DND-41 (cell line): ENCODE results near the gene MEGF9.

Source experiments
- EZH2 ChIP-seq: IDR thresholded peaks from 3 replicates; pipeline ENCODE4 v1.6.1; 2012; ENCODE audit warnings: borderline replicate concordance, low read depth, mild to moderate bottlenecking, moderate library complexity, low read length, inconsistent platforms; ENCODE audit not compliant: severe bottlenecking
- TF ChIP-seq, protein P1 (sequence below): IDR thresholded peaks from 2 replicates; pipeline ENCODE4 v1.5.1; 2012; ENCODE audit warnings: borderline replicate concordance, low read length, moderate library complexity, mild to moderate bottlenecking; ENCODE audit not compliant: poor library complexity, severe bottlenecking; ENCODE audit errors: extremely low read depth

DNA sequence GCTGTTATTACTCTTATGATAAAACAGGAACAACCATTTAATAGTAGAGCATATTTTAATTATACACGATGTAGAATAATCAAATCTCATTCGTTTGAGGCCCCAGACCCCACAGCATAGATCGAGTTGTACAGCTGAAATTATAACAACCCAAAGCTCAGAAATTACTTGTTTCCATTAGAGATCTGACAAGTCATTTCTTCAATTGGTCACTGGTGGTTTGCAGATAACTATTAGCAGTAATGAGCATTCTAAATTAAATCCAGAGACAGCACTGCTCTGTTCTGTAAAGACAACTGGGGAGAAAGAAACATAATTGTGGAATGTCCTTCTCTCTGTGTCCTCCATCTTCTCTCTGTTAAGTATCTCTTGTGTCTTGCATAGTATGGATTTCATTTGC is 147.2 kb downstream of the MEGF9 start:
- TF ChIP-seq, protein P1, sequence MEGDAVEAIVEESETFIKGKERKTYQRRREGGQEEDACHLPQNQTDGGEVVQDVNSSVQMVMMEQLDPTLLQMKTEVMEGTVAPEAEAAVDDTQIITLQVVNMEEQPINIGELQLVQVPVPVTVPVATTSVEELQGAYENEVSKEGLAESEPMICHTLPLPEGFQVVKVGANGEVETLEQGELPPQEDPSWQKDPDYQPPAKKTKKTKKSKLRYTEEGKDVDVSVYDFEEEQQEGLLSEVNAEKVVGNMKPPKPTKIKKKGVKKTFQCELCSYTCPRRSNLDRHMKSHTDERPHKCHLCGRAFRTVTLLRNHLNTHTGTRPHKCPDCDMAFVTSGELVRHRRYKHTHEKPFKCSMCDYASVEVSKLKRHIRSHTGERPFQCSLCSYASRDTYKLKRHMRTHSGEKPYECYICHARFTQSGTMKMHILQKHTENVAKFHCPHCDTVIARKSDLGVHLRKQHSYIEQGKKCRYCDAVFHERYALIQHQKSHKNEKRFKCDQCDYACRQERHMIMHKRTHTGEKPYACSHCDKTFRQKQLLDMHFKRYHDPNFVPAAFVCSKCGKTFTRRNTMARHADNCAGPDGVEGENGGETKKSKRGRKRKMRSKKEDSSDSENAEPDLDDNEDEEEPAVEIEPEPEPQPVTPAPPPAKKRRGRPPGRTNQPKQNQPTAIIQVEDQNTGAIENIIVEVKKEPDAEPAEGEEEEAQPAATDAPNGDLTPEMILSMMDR = no peak
- no peak for TF ChIP-seq EZH2
